HG03442 (cell line): Measurements from ENCODE around the gene SPDYE6.
A peak's percentile ranks its signal among the peaks of the same experiment; 100 is the strongest.
"Not testable (repeated sequence)": the region's sequence is repeated elsewhere in the genome, so short reads cannot be mapped to it uniquely, and the experiment has no call there.

Experiments used
- ATAC-seq: cut with Tn5 transposase; IDR thresholded peaks from one replicate; pipeline ENCODE4 v1.9.1; 2021; ENCODE audit warnings: mild to moderate bottlenecking, moderate library complexity; ENCODE audit not compliant: unreplicated experiment

Gene SPDYE6

GRCh38 chr7:102318482-102318971, 37.7 kb downstream of the SPDYE6 start:
- no peak for ATAC-seq

- no peak for ATAC-seq
Measured at GRCh38 chr7:102317231-102318059, 38.8 kb downstream of the SPDYE6 start.

- no peak for ATAC-seq
Measured at GRCh38 chr7:102313997-102314780, 42.1 kb downstream of the SPDYE6 start.

- ATAC-seq = no peak
Measured at GRCh38 chr7:102312317-102312716, 43.9 kb downstream of the SPDYE6 start.

- ATAC-seq = no peak
Measured at GRCh38 chr7:102310414-102310815, 45.8 kb downstream of the SPDYE6 start.

GRCh38 chr7:102306916-102307677, 49.1 kb downstream of the SPDYE6 start:
- ATAC-seq = peak; percentile 66

GRCh38 chr7:102305414-102306268, 50.6 kb downstream of the SPDYE6 start:
- peak; percentile 40 for ATAC-seq

- ATAC-seq = no peak
Measured at GRCh38 chr7:102304668-102305067, 51.6 kb downstream of the SPDYE6 start.

GRCh38 chr7:102303669-102304422, 52.4 kb downstream of the SPDYE6 start:
- no peak for ATAC-seq

- no peak for ATAC-seq
Measured at GRCh38 chr7:102302025-102302424, 54.2 kb downstream of the SPDYE6 start.

- ATAC-seq = not testable (repeated sequence)
Measured at GRCh38 chr7:102301367-102301766, 54.9 kb downstream of the SPDYE6 start.

GRCh38 chr7:102300643-102301221, 55.5 kb downstream of the SPDYE6 start:
- no peak for ATAC-seq

- ATAC-seq = no peak
Measured at GRCh38 chr7:102297487-102298218, 58.6 kb downstream of the SPDYE6 start.

GRCh38 chr7:102296514-102296913, 59.7 kb downstream of the SPDYE6 start:
- ATAC-seq = no peak

GRCh38 chr7:102296179-102296438, 60.1 kb downstream of the SPDYE6 start:
- ATAC-seq = no peak
